Neural cell (in vitro differentiated cells): ENCODE measurements around the gene KRTAP5-4. TPM values are rescaled to one million over a fixed set of nuclear protein-coding genes. Genes with fewer than 3 reads are reported as not detected.
"Not testable (repeated sequence)": the region's sequence is repeated elsewhere in the genome, so short reads cannot be mapped to it uniquely, and the experiment has no call there.

Experiments
- H2AFZ ChIP-seq: fragments of 200-600, 300-800 bp; sonication (generic), shearing (Covaris generic); 2 replicates; pipeline ENCODE4 v1.6.0; 2014; ENCODE audit warnings: low read depth, mild to moderate bottlenecking, antibody characterized with exemption, low read length, moderate library complexity
- H3F3A ChIP-seq: fragments of 200-600 bp; shearing (Covaris generic); 2 replicates; pipeline ENCODE4 v1.6.1; 2016; ENCODE audit warnings: mild to moderate bottlenecking, moderate library complexity, mixed read lengths, antibody characterized with exemption, low read length; ENCODE audit not compliant: insufficient read depth, poor library complexity, severe bottlenecking
- H3K27ac ChIP-seq: fragments of 200-600, 300-800 bp; sonication (generic), shearing (Covaris generic); 2 replicates; pipeline ENCODE4 v1.5.1; 2014; ENCODE audit warnings: mild to moderate bottlenecking, low read length, moderate library complexity
- H3K27me3 ChIP-seq: fragments of 300-800, 200-600 bp; sonication (generic), shearing (Covaris generic); 2 replicates; pipeline ENCODE4 v1.6.0; 2014; ENCODE audit warnings: mild to moderate bottlenecking, low read depth, low read length, moderate library complexity; ENCODE audit not compliant: insufficient read depth
- H3K36me3 ChIP-seq: fragments of 300-800, 200-600 bp; sonication (generic), shearing (Covaris generic); 2 replicates; pipeline ENCODE4 v1.5.1; 2014; ENCODE audit warnings: mild to moderate bottlenecking, antibody characterized with exemption, low read length, moderate library complexity; ENCODE audit not compliant: insufficient read depth
- H3K4me2 ChIP-seq: fragments of 300-800, 200-600 bp; sonication (generic), shearing (Covaris generic); 2 replicates; pipeline ENCODE4 v1.6.0; 2014; ENCODE audit warnings: mild to moderate bottlenecking, low read length
- H3K4me3 ChIP-seq: fragments of 300-800, 200-600 bp; sonication (generic), shearing (Covaris generic); 2 replicates; pipeline ENCODE4 v1.5.1; 2014; ENCODE audit warnings: mild to moderate bottlenecking, low read length, moderate library complexity
- H3K79me2 ChIP-seq: fragments of 200-600 bp; shearing (Covaris generic); replicated peaks from 2 replicates; pipeline ENCODE4 v1.6.0; 2014; ENCODE audit warnings: mild to moderate bottlenecking, low read length, moderate library complexity; ENCODE audit not compliant: insufficient read depth
- H3K9ac ChIP-seq: fragments of 300-800, 200-600 bp; sonication (generic), shearing (Covaris generic); 2 replicates; pipeline ENCODE4 v1.6.1; 2016; ENCODE audit warnings: mild to moderate bottlenecking, low read length, mixed read lengths
- H3K9me2 ChIP-seq: fragments of 200-600 bp; shearing (Covaris generic); 2 replicates; pipeline ENCODE4 v1.6.1; 2016; ENCODE audit warnings: mild to moderate bottlenecking, low read length, mixed read lengths; ENCODE audit not compliant: insufficient read depth
- H3K9me3 ChIP-seq: fragments of 200-600, 300-800 bp; sonication (generic), shearing (Covaris generic); 2 replicates; pipeline ENCODE4 v1.6.1; 2016; ENCODE audit warnings: mild to moderate bottlenecking, mixed run types, low read length, moderate library complexity, mixed read lengths
- H4K20me1 ChIP-seq: fragments of 200-600 bp; shearing (Covaris generic); 2 replicates; pipeline ENCODE4 v1.6.1; 2016; ENCODE audit warnings: mild to moderate bottlenecking, mixed run types; ENCODE audit not compliant: insufficient read depth
- EP300 ChIP-seq: fragments of 450-650 bp; conservative IDR thresholded peaks from 2 replicates; pipeline ENCODE4 v1.6.1; 2014; ENCODE audit warnings: antibody characterized with exemption, mild to moderate bottlenecking, moderate library complexity; ENCODE audit not compliant: poor library complexity, severe bottlenecking
- EZH2 ChIP-seq: fragments of 200-600, 300-800 bp; shearing (Covaris generic), sonication (generic); IDR thresholded peaks from 2 replicates; pipeline ENCODE4 v1.6.1; 2014; ENCODE audit warnings: antibody characterized with exemption, low read length, borderline replicate concordance, mild to moderate bottlenecking; ENCODE audit not compliant: insufficient read depth, poor library complexity, severe bottlenecking
- MXI1 ChIP-seq: fragments of 450-650 bp; conservative IDR thresholded peaks from 2 replicates; pipeline ENCODE4 v1.6.1; 2014; ENCODE audit warnings: antibody characterized with exemption, mild to moderate bottlenecking; ENCODE audit not compliant: poor library complexity, severe bottlenecking
- POLR2AphosphoS5 ChIP-seq: IDR thresholded peaks from 2 replicates; pipeline ENCODE4 v1.6.1; 2012
- RAD21 ChIP-seq: fragments of 450-650 bp; conservative IDR thresholded peaks from 2 replicates; pipeline ENCODE4 v1.6.1; 2014; ENCODE audit warnings: antibody characterized with exemption, mild to moderate bottlenecking, moderate library complexity
- SMC3 ChIP-seq: fragments of 450-650 bp; conservative IDR thresholded peaks from 2 replicates; pipeline ENCODE4 v1.6.1; 2014; ENCODE audit warnings: antibody characterized with exemption, mild to moderate bottlenecking, moderate library complexity; ENCODE audit not compliant: poor library complexity
- TAF1 ChIP-seq: IDR thresholded peaks from 2 replicates; pipeline ENCODE4 v1.6.1; 2012; ENCODE audit warnings: low read depth
- polyA plus RNA-seq: library from polyadenylated mRNA; depleted of rRNA; stranded (reverse); fragments of >200 nt; gene quantifications from 2 replicates; pipeline ENCODE4 v1.2.3, GENCODE V29; 2014
- TF ChIP-seq, protein P1 (sequence below): IDR thresholded peaks from 2 replicates; pipeline ENCODE4 v1.6.1; 2012; ENCODE audit warnings: borderline replicate concordance
- TF ChIP-seq, protein P2 (sequence below): fragments of 450-650 bp; IDR thresholded peaks from 2 replicates; pipeline ENCODE4 v1.5.1; 2014; ENCODE audit warnings: antibody characterized with exemption, mild to moderate bottlenecking, moderate library complexity; ENCODE audit not compliant: poor library complexity, severe bottlenecking

Gene KRTAP5-4
- polyA plus RNA-seq, 1 donor from 2014 or later: not detected

DNA sequence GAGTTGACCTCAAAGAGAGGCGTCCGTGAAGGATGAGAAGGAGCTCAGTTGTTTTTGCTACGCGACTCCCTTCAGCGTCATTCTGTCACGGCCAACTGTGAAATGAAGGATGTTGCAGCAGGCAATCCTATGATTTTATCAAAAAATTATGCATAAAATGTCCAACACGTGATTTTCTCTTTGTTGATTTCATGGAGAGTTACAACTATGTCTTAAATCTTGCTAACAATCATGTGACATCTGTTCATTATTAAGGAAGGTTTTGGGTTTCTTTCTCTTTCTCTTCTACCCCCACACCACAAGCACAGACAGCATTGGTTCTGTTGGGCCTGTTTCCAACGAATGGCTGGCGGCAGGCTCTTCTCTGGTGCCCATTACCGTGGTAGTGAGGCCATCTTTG, 3.7 kb downstream of the KRTAP5-4 start:
- Histone ChIP-seq H3K27me3 (no peaks in the 10 kb centered on the region), H3K4me3 (no peak overlapping the region), H3K4me2 (no peak overlapping the region), H3K27ac (no peak overlapping the region), H3K9ac (no peak overlapping the region), H3F3A (no peaks in the 10 kb centered on the region), H4K20me1 (no peaks in the 10 kb centered on the region), H2AFZ (no peak overlapping the region), H3K9me3 (no peaks in the 10 kb centered on the region), H3K9me2 (no peaks in the 10 kb centered on the region), H3K79me2 (no peaks in the 10 kb centered on the region), H3K36me3 (no peaks in the 10 kb centered on the region)
- TF ChIP-seq EP300 (no peak), TAF1 (no peak), POLR2AphosphoS5 (no peak), RAD21 (no peak), MXI1 (no peak), SMC3 (no peak)
- TF ChIP-seq, protein P1, sequence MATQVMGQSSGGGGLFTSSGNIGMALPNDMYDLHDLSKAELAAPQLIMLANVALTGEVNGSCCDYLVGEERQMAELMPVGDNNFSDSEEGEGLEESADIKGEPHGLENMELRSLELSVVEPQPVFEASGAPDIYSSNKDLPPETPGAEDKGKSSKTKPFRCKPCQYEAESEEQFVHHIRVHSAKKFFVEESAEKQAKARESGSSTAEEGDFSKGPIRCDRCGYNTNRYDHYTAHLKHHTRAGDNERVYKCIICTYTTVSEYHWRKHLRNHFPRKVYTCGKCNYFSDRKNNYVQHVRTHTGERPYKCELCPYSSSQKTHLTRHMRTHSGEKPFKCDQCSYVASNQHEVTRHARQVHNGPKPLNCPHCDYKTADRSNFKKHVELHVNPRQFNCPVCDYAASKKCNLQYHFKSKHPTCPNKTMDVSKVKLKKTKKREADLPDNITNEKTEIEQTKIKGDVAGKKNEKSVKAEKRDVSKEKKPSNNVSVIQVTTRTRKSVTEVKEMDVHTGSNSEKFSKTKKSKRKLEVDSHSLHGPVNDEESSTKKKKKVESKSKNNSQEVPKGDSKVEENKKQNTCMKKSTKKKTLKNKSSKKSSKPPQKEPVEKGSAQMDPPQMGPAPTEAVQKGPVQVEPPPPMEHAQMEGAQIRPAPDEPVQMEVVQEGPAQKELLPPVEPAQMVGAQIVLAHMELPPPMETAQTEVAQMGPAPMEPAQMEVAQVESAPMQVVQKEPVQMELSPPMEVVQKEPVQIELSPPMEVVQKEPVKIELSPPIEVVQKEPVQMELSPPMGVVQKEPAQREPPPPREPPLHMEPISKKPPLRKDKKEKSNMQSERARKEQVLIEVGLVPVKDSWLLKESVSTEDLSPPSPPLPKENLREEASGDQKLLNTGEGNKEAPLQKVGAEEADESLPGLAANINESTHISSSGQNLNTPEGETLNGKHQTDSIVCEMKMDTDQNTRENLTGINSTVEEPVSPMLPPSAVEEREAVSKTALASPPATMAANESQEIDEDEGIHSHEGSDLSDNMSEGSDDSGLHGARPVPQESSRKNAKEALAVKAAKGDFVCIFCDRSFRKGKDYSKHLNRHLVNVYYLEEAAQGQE: no peak
- TF ChIP-seq, protein P2, sequence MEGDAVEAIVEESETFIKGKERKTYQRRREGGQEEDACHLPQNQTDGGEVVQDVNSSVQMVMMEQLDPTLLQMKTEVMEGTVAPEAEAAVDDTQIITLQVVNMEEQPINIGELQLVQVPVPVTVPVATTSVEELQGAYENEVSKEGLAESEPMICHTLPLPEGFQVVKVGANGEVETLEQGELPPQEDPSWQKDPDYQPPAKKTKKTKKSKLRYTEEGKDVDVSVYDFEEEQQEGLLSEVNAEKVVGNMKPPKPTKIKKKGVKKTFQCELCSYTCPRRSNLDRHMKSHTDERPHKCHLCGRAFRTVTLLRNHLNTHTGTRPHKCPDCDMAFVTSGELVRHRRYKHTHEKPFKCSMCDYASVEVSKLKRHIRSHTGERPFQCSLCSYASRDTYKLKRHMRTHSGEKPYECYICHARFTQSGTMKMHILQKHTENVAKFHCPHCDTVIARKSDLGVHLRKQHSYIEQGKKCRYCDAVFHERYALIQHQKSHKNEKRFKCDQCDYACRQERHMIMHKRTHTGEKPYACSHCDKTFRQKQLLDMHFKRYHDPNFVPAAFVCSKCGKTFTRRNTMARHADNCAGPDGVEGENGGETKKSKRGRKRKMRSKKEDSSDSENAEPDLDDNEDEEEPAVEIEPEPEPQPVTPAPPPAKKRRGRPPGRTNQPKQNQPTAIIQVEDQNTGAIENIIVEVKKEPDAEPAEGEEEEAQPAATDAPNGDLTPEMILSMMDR: no peak

DNA sequence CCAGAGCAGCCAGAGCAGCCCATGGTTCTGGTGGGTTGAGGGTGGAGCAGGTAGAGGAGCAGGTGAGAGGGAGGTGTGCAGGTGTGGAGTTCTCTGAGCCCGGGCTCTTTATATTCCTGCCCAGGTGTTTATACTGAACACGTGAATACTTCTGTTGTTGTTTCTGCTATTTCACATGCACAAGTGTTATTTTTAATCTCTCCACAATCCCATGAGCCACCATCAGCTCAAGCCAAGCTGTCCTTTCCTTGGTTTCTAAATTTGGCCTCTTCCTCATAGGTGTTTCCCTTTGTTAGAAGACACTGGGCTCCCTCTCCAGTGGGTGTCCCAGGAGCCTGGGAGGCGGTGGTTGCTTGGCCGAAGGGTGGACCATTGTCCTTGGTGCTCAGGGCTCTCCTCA, 13.6 kb downstream of the KRTAP5-4 start, which contains the start of gene KRTAP5-3:
Gene KRTAP5-3, minus strand, starts transcription at position 101 of the 400 bp plus-strand sequence. Its CDS starts 78 bp downstream, at position 23.
- Histone ChIP-seq H3K79me2 (no peaks in the 10 kb centered on the region), H3K27me3 (no peaks in the 10 kb centered on the region), H3K9me3 (no peaks in the 10 kb centered on the region), H4K20me1 (no peaks in the 10 kb centered on the region), H3K27ac (no peak within 1 kb of the TSS), H3K36me3 (no peaks in the 10 kb centered on the region), H3K9ac (no peak within 1 kb of the TSS), H3K4me3 (no peak within 1 kb of the TSS), H3F3A (no peaks in the 10 kb centered on the region), H2AFZ (no peak within 1 kb of the TSS), H3K9me2 (no peaks in the 10 kb centered on the region), H3K4me2 (no peak within 1 kb of the TSS)
- TF ChIP-seq, protein P2: no peak
- TF ChIP-seq, protein P1: no peak
- TF ChIP-seq RAD21: no peak
- no peak for TF ChIP-seq TAF1
- no peak for TF ChIP-seq SMC3
- TF ChIP-seq EP300: no peak
- TF ChIP-seq POLR2AphosphoS5: no peak
- TF ChIP-seq EZH2: no peak
- TF ChIP-seq MXI1: no peak

DNA sequence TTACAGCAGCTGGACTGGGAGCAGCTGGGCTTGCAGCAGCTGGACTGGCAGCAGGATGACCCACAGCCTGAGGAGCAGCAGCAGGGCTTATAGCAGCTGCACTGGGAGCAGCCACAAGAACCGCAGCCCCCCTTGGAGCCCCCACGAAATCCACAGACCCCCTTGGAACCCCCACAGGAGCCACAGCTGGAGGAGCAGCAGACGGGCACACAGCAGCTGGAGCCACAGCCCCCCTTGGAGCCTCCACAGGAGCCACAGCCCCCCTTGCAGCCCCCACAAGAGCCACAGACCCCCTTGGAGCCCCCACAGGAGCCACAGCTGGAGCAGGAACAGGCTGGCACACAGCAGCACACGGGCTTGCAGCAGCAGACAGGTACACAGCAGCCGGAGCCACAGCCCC, 14.0 kb downstream of the KRTAP5-4 start:
- H4K20me1 ChIP-seq, H3K9ac ChIP-seq, H3K4me2 ChIP-seq, H3K79me2 ChIP-seq, H3K27me3 ChIP-seq, H3F3A ChIP-seq, H3K9me3 ChIP-seq, H3K4me3 ChIP-seq, H3K27ac ChIP-seq, H3K36me3 ChIP-seq, H3K9me2 ChIP-seq, H2AFZ ChIP-seq: not testable (repeated sequence)
